Endothelial cell of umbilical vein (primary cell): ENCODE data around the gene HECA. TPM values are rescaled to one million over a fixed set of nuclear protein-coding genes. Genes with fewer than 3 reads are reported as not detected.
"Not testable (repeated sequence)": the region's sequence is repeated elsewhere in the genome, so short reads cannot be mapped to it uniquely, and the experiment has no call there.

Experiments used
- BruUV-seq: library from RNA; stranded (reverse); fragments of 400-500 nt; replicated peaks from 2 replicates; lab custom pipeline; 2021; lab: Mats Ljungman, UMichigan
- CTCF ChIA-PET: fragments of 300-600, 350-600 bp; sonication (Branson Sonifier 250); formaldehyde crosslinking; loops from one replicate; lab custom pipeline; 2021; ENCODE audit warnings: antibody characterized with exemption, inconsistent platforms; lab: Charles Lee
- POLR2A ChIA-PET: fragments of 300-600, 350-600 bp; sonication (Branson Sonifier 250); formaldehyde crosslinking; loops from one replicate; lab custom pipeline; 2021; ENCODE audit warnings: antibody characterized with exemption, inconsistent platforms; lab: Charles Lee
- DNase-seq: peaks from one replicate; pipeline ENCODE4 v3.0.0-alpha.2; 2011; ENCODE audit warnings: low read depth, low spot score
- FAIRE-seq: peaks from 2 replicates; lab custom pipeline; 2011; peaks lifted over from hg19 to GRCh38; lab: Jason Lieb, UNC
- H2AFZ ChIP-seq: 2 replicates; pipeline ENCODE4 v1.6.0; 2012; ENCODE audit warnings: low read depth, low read length, control low read depth, inconsistent platforms
- H3K27ac ChIP-seq: 2 replicates; pipeline ENCODE4 v1.5.1; 2011; ENCODE audit warnings: low read depth, mild to moderate bottlenecking, control low read depth, low read length, moderate library complexity; ENCODE audit not compliant: insufficient read depth
- H3K27me3 ChIP-seq, 2 experiments: 2 replicates each; pipeline versions ENCODE4 v1.6.0 to v1.6.1; 2011; ENCODE audit warnings: low read length in 2 of 2, mixed read lengths in 1 of 2; ENCODE audit not compliant: control insufficient read depth in 2 of 2, insufficient read depth in 2 of 2
- H3K36me3 ChIP-seq, 2 experiments: 2 replicates in 1 of 2; 3 replicates in 1 of 2; pipeline ENCODE4 v1.5.1; 2011; ENCODE audit warnings: low read length in 2 of 2, mild to moderate bottlenecking in 1 of 2, moderate library complexity in 1 of 2; ENCODE audit not compliant: control insufficient read depth in 2 of 2, insufficient read depth in 2 of 2; ENCODE audit errors: extremely low read depth in 1 of 2
- H3K4me1 ChIP-seq: 3 replicates; pipeline ENCODE4 v1.5.1; 2011; ENCODE audit warnings: mild to moderate bottlenecking, low read length; ENCODE audit not compliant: control insufficient read depth, insufficient read depth; ENCODE audit errors: extremely low read depth
- H3K4me2 ChIP-seq: 2 replicates; pipeline ENCODE4 v1.6.1; 2011; ENCODE audit warnings: low read length, control low read depth, mixed read lengths; ENCODE audit not compliant: insufficient read depth
- H3K4me3 ChIP-seq, 3 experiments: fragments of 200-600 bp in 1 of 3; sonication (generic), shearing (Covaris generic) in 1 of 3; replicated peaks in 1 of 3; 2 replicates each; pipeline ENCODE4 v1.5.1; 2011 to 2016; ENCODE audit warnings: control low read depth in 3 of 3, low read length in 3 of 3, mild to moderate bottlenecking in 2 of 3, inconsistent platforms in 1 of 3, low read depth in 1 of 3, moderate library complexity in 1 of 3; ENCODE audit not compliant: insufficient read depth in 1 of 3
- H3K79me2 ChIP-seq: 2 replicates; pipeline ENCODE4 v1.6.0; 2012; ENCODE audit warnings: low read length, inconsistent platforms; ENCODE audit not compliant: control insufficient read depth, insufficient read depth
- H3K9ac ChIP-seq: replicated peaks from 2 replicates; pipeline ENCODE3; 2011; ENCODE audit warnings: low read length, control low read depth; ENCODE audit not compliant: insufficient read depth; ENCODE audit errors: extremely low read depth
- H3K9me1 ChIP-seq: replicated peaks from 3 replicates; pipeline ENCODE4 v1.6.0; 2011; ENCODE audit warnings: mild to moderate bottlenecking, low read length; ENCODE audit not compliant: control insufficient read depth, insufficient read depth; ENCODE audit errors: extremely low read depth
- H3K9me3 ChIP-seq: replicated peaks from 2 replicates; pipeline ENCODE4 v1.5.1; 2012; ENCODE audit warnings: low read length, inconsistent platforms; ENCODE audit not compliant: control insufficient read depth, insufficient read depth
- H4K20me1 ChIP-seq: replicated peaks from 2 replicates; pipeline ENCODE3; 2011; ENCODE audit warnings: mild to moderate bottlenecking, low read length; ENCODE audit not compliant: control insufficient read depth, insufficient read depth; ENCODE audit errors: extremely low read depth
- EZH2 ChIP-seq: IDR thresholded peaks from 2 replicates; pipeline ENCODE4 v1.6.1; 2012; ENCODE audit warnings: borderline replicate concordance, low read depth, mild to moderate bottlenecking, moderate library complexity, low read length, inconsistent platforms; ENCODE audit not compliant: severe bottlenecking
- GATA2 ChIP-seq: IDR thresholded peaks from 2 replicates; pipeline ENCODE4 v1.7.0; 2011; ENCODE audit warnings: low read depth, mild to moderate bottlenecking, moderate library complexity, mixed read lengths, low read length; ENCODE audit not compliant: insufficient read length, insufficient read depth
- JUN ChIP-seq: IDR thresholded peaks from 2 replicates; pipeline ENCODE4 v1.6.1; 2011; ENCODE audit warnings: borderline replicate concordance, low read depth; ENCODE audit not compliant: insufficient read length, insufficient read depth
- MYC ChIP-seq: IDR thresholded peaks from one replicate; pipeline ENCODE4 v1.6.1; 2011; ENCODE audit warnings: mild to moderate bottlenecking, low read depth, low read length
- POLR2A ChIP-seq: IDR thresholded peaks from 2 replicates; pipeline ENCODE4 v1.6.1; 2012; ENCODE audit warnings: low read depth, mild to moderate bottlenecking, control low read depth, low read length
- POLR2AphosphoS5 ChIP-seq: IDR thresholded peaks from 2 replicates; pipeline ENCODE4 v1.6.1; 2012; ENCODE audit warnings: low read depth, mild to moderate bottlenecking, control low read depth, low read length, moderate library complexity; ENCODE audit not compliant: insufficient read depth
- dilution Hi-C: fragments of 300-500 bp; cut with MboI; formaldehyde crosslinking; loops from one replicate; pipeline ENCODE4 v1.15.0; 2019; ENCODE audit warnings: low sequenced_read_pairs; ENCODE audit not compliant: extremely low pct_ligation_motif_present
- intact Hi-C: fragments of 100-400 bp; cut with micrococcal nuclease; formaldehyde crosslinking; loops from one replicate; pipeline ENCODE4 v1.10.0; 2022
- polyA plus RNA-seq, 4 experiments: library from polyadenylated mRNA; depleted of rRNA in 3 of 4; stranded (reverse) in 3 of 4; unstranded in 1 of 4; fragments of >200 nt; gene quantifications; 2 replicates each; pipeline versions ENCODE4 v1.2.1 to v1.2.3, GENCODE V29; 2011 to 2012; ENCODE audit warnings: missing spikeins in 1 of 4
- total RNA-seq: library from RNA; stranded (reverse); gene quantifications from 2 replicates; pipeline ENCODE4 v1.2.3, GENCODE V29; 2021
- TF ChIP-seq, protein P1 (sequence below), 2 donors: IDR thresholded peaks; 1 replicate in 1 of 2; 2 replicates in 1 of 2; pipeline ENCODE4 v1.5.1; 2011; ENCODE audit warnings: low read length in 2 of 2, mild to moderate bottlenecking in 2 of 2, moderate library complexity in 2 of 2, control low read depth in 1 of 2, inconsistent platforms in 1 of 2, low read depth in 1 of 2; ENCODE audit not compliant: insufficient read depth in 1 of 2; ENCODE audit errors: extremely low read depth in 1 of 2
- TF ChIP-seq, protein P2 (sequence below): IDR thresholded peaks from 2 replicates; pipeline ENCODE4 v1.6.1; 2011; ENCODE audit not compliant: insufficient read depth, insufficient read length

Gene HECA
- total and polyA plus RNA-seq, 2 donors (not counting 3 experiments of a cell fraction or from before 2014, with no cell fraction given): 5.8 to 16.7 TPM

DNA sequence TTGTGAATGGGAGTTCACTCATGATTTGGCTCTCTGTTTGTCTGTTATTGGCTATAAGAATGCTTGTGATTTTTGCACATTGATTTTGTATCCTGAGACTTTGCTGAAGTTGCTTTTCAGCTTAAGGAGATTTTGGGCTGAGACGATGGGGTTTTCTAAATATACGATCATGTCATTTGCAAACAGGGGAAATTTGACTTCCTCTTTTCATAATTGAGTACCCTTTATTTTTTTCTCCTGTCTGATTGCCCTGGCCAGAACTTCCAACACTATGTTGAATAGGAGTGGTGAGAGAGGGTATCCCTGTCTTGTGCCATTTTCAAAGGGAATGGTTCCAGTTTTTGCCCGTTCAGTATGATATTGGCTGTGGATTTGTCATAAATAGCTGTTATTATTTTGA is 12.1 kb upstream of the HECA start:
- POLR2A ChIA-PET, H2AFZ ChIP-seq, DNase-seq, intact Hi-C loops, BruUV-seq, H3K9me3 ChIP-seq, H3K27ac ChIP-seq, H3K4me1 ChIP-seq, FAIRE-seq, H3K36me3 ChIP-seq, dilution Hi-C loops, H3K9ac ChIP-seq, H3K27me3 ChIP-seq, H3K4me3 ChIP-seq, H3K9me1 ChIP-seq, H3K79me2 ChIP-seq, H4K20me1 ChIP-seq, H3K4me2 ChIP-seq: not testable (repeated sequence)
- CTCF ChIA-PET: interaction anchor here (2.4 kb wide), 1 partner anchor 242 kb away, joined by 7 read pairs; no protein-coding TSS in a partner anchor

DNA sequence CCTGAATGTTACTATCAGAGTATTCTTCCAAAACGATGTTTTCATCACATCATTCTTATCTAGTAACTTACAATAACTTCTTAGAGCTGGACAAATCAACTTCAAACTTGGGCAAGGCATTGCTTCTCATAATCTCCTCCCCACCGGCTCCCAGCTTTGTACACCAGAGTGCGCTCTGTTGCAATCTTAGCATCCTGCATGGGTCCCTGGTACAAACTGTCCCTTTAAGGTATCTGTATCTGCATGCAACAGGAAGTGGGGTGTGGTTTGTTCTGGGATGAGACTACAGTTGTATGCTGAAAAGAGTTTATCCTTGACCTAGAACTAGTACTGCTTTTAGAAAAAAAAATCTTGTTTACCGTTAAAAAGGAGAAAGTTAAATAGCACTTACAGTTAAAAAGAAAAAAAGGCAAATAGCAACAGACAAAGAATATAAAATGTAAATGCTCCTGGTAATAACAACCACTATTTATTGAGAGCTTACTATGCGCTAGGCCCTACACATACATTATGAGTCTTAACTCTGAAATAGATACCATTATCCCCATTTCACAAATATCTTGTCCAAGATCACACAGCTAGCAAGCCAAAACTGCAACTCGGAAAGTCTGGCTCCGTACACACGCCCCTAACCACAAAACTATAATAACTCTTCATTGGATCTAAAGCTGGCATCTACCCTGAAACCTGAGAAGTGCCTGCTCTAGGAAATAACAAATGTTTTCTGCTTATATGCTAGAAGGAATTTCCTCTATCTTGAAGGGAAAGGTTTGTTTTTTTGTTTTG is 9.8 kb upstream of the HECA start:
- TF ChIP-seq JUN (no peak), EZH2 (no peak), GATA2 (no peak), POLR2AphosphoS5 (no peak), MYC (no peak), POLR2A (no peak)
- TF ChIP-seq, protein P1, sequence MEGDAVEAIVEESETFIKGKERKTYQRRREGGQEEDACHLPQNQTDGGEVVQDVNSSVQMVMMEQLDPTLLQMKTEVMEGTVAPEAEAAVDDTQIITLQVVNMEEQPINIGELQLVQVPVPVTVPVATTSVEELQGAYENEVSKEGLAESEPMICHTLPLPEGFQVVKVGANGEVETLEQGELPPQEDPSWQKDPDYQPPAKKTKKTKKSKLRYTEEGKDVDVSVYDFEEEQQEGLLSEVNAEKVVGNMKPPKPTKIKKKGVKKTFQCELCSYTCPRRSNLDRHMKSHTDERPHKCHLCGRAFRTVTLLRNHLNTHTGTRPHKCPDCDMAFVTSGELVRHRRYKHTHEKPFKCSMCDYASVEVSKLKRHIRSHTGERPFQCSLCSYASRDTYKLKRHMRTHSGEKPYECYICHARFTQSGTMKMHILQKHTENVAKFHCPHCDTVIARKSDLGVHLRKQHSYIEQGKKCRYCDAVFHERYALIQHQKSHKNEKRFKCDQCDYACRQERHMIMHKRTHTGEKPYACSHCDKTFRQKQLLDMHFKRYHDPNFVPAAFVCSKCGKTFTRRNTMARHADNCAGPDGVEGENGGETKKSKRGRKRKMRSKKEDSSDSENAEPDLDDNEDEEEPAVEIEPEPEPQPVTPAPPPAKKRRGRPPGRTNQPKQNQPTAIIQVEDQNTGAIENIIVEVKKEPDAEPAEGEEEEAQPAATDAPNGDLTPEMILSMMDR (IDR thresholded peaks at IDR 0.05; ENCODE audit: extremely low read depth in 1 of 2, insufficient read depth in 1 of 2, low read depth in 1 of 2, low read length in 2 of 2): peak; percentile 25 to 33
- TF ChIP-seq, protein P2, sequence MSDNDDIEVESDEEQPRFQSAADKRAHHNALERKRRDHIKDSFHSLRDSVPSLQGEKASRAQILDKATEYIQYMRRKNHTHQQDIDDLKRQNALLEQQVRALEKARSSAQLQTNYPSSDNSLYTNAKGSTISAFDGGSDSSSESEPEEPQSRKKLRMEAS: no peak
- peak; percentile 26 for DNase-seq
- intact Hi-C loops (loop anchor here (1.0 kb wide), 2 partner anchors 94 to 239 kb away; no protein-coding TSS in a partner anchor), dilution Hi-C loops (no loop called here)
- Histone ChIP-seq H3K4me3 (no peak overlapping the region), H2AFZ (no peak overlapping the region), H3K9me3 (no peaks in the 10 kb centered on the region), H3K4me1 (no peaks in the 10 kb centered on the region), H3K4me2 (no peak overlapping the region), H4K20me1 (no peaks in the 10 kb centered on the region), H3K36me3 (no peaks in the 10 kb centered on the region), H3K79me2 (no peaks in the 10 kb centered on the region), H3K9me1 (no peaks in the 10 kb centered on the region), H3K9ac (no peak overlapping the region), H3K27ac (no peak overlapping the region), H3K27me3 (no peaks in the 10 kb centered on the region)
- CTCF ChIA-PET: interaction anchor here (0.6 to 2.7 kb wide), 4 partner anchors 13 to 240 kb away, joined by 3 to 30 read pairs (median 5); no protein-coding TSS in a partner anchor
- FAIRE-seq: peak; percentile 18
- no TSS peak for BruUV-seq
- POLR2A ChIA-PET: no interaction called here
